Measurements from ENCODE around the gene KCNV2. TPM values are rescaled to one million over a fixed set of nuclear protein-coding genes. Genes with fewer than 3 reads are reported as not detected.

Gene KCNV2
- total RNA-seq, 1 donor from 2014 or later, result not detected

DNA sequence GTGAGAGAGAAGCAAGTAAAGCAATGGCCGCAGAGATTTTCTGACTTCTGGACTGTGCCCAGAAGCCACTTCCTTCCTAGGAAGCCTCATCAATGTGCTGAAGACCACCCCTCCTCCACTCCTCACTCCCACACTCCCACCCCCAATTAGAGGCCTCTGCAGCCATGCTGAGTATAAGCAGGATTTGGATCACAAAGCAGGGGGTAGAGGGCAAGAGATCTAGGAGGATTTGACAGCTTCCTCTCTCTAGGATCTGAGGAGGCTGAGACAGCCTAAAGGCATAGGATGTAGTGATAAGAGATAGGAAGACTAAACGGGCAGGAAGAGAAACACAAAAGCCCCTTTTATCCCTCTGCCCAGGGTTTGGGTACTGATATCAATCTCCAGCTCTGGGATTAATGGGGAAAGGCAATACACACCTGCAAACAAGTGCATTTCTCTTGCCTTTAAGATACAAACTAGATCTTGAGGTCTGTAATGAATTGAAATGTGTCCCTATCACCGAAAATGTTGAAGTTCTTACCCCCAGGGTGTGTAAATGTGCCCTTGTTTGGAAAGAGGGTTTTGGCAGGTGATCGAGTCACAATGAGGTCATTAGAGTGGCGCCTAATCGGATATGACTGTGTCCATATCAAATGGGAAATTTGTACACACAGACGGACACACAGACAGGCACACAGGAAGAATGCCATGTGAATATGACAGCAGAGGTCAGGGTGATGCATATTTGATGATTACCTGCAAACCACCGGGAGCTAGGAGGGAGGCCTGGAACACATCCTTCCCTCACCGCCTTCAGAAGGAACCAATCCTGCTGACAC, 28.5 kb downstream of the KCNV2 start:
- Histone ChIP-seq H3K27ac (ENCODE audit: low read depth, low read length) (no peak overlapping the region), H3K9ac (ENCODE audit: low read depth in 1 of 3, low read length in 3 of 3) (no peak overlapping the region), H3K36me3 (ENCODE audit: control insufficient read depth in 3 of 3, insufficient read depth in 3 of 3, low read length in 3 of 3) (no peaks in the 10 kb centered on the region), H3K4me3 (ENCODE audit: low read length in 3 of 3) (no peak overlapping the region), H3K4me1 (ENCODE audit: control insufficient read depth in 3 of 3, insufficient read depth in 3 of 3, low read length in 3 of 3) (peaks cover 0 to 4% (median 2%) of the 10 kb centered on the region in 3 donors), H3K27me3 (ENCODE audit: control insufficient read depth in 3 of 3, insufficient read depth in 3 of 3, low read length in 3 of 3) (no peaks in the 10 kb centered on the region), H3K9me3 (ENCODE audit: control insufficient read depth in 3 of 3, low read length in 3 of 3) (no peaks in the 10 kb centered on the region)

DNA sequence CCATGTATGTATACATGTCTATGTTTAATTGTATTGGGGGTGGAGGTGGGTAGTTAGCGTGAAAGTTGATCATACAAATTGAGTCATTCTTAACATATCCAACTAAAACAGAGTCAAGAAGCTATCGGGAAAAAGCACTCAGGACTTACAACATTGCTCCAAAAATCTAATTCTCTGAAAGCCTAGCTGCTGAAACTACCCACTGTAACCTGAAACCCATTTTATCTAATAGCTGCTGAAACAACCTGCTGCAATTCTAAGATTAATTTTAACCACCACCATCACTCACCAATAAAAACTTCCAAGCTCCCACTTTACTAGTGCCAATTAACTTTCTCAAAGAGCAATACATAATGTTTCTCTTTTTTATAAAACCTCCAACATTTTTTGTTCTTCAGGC, 32.2 kb downstream of the KCNV2 start:
- Histone ChIP-seq H3K27ac (ENCODE audit: low read depth, low read length) (no peak overlapping the region), H3K4me3 (ENCODE audit: low read length in 3 of 3) (no peak overlapping the region), H3K36me3 (ENCODE audit: control insufficient read depth in 3 of 3, insufficient read depth in 3 of 3, low read length in 3 of 3) (no peaks in the 10 kb centered on the region), H3K9me3 (ENCODE audit: control insufficient read depth in 3 of 3, low read length in 3 of 3) (no peaks in the 10 kb centered on the region), H3K9ac (ENCODE audit: low read depth in 1 of 3, low read length in 3 of 3) (no peak overlapping the region), H3K4me1 (ENCODE audit: control insufficient read depth in 3 of 3, insufficient read depth in 3 of 3, low read length in 3 of 3) (no peaks in the 10 kb centered on the region), H3K27me3 (ENCODE audit: control insufficient read depth in 3 of 3, insufficient read depth in 3 of 3, low read length in 3 of 3) (no peaks in the 10 kb centered on the region)

DNA sequence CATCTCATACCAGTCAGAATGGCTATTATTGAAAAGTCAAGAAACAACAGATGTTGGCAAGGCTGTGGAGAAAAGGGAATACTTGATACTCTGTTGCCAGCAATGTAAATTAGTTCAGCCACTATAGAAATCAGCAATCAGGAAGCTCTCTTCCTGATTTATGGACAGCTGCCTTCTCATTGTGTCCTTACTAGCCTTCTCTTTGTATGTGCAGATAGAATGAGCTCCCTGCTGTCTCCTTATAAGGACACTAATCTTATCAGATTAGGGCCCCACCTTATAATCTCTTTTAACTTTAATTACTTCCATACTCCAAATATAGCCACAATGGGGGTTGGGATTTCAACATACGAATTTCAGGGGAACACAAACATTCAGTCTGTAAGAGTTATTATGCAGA, 38.0 kb downstream of the KCNV2 start:
- Histone ChIP-seq H3K4me3 (ENCODE audit: low read length in 3 of 3) (no peak overlapping the region), H3K9ac (ENCODE audit: low read depth in 1 of 3, low read length in 3 of 3) (no peak overlapping the region), H3K9me3 (ENCODE audit: control insufficient read depth in 3 of 3, low read length in 3 of 3) (no peaks in the 10 kb centered on the region), H3K36me3 (ENCODE audit: control insufficient read depth in 3 of 3, insufficient read depth in 3 of 3, low read length in 3 of 3) (peaks cover 0 to 2% (median 0%) of the 10 kb centered on the region in 3 donors), H3K4me1 (ENCODE audit: control insufficient read depth in 3 of 3, insufficient read depth in 3 of 3, low read length in 3 of 3) (peaks cover 0 to 4% (median 3%) of the 10 kb centered on the region in 3 donors), H3K27me3 (ENCODE audit: control insufficient read depth in 3 of 3, insufficient read depth in 3 of 3, low read length in 3 of 3) (no peaks in the 10 kb centered on the region), H3K27ac (ENCODE audit: low read depth, low read length) (no peak overlapping the region)

DNA sequence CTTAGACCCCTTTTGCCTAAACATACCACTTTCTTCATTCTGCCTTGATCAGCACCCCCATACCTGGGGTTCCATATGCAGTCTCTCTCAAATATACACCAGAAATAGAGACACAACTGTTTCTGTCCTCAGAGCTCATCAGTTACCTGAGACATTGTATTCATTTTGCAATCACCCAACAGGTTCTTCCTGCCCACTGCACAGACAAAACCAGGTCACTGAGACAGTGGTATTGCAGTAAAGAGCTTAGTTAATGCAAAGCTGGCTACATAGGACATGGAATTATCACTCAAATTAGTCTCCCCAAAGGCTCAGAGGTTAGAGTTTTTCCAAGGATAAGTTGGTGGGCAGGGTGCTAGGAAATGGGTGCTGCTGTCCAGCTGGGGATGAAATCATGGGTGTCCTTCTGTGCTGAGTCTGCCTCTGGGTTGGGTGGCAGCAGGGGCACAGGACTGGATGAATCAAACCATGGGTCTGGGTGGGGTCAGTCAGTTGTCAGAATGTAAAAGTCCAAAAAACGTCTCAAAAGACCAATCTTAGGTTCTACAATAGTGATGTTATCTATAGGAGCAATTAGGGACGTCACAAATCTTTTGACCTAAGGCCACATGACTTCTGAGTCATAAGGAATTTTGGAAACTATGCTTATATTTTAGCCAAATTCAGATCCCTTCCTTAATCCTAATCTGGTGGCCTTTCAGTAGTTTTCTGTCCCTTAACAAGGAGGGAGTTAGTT, 41.0 kb downstream of the KCNV2 start:
- H3K27me3 ChIP-seq (ENCODE audit: control insufficient read depth in 3 of 3, insufficient read depth in 3 of 3, low read length in 3 of 3), result no peaks in the 10 kb centered on the region
- peaks cover 0 to 2% (median 0%) of the 10 kb centered on the region in 3 donors for H3K36me3 ChIP-seq (ENCODE audit: control insufficient read depth in 3 of 3, insufficient read depth in 3 of 3, low read length in 3 of 3)
- peaks cover 0 to 4% (median 3%) of the 10 kb centered on the region in 3 donors for H3K4me1 ChIP-seq (ENCODE audit: control insufficient read depth in 3 of 3, insufficient read depth in 3 of 3, low read length in 3 of 3)
- no peak overlapping the region for H3K4me3 ChIP-seq (ENCODE audit: low read length in 3 of 3)
- H3K9me3 ChIP-seq (ENCODE audit: control insufficient read depth in 3 of 3, low read length in 3 of 3), result no peaks in the 10 kb centered on the region
- H3K27ac ChIP-seq (ENCODE audit: low read depth, low read length), result no peak overlapping the region
- no peak overlapping the region for H3K9ac ChIP-seq (ENCODE audit: low read depth in 1 of 3, low read length in 3 of 3)

DNA sequence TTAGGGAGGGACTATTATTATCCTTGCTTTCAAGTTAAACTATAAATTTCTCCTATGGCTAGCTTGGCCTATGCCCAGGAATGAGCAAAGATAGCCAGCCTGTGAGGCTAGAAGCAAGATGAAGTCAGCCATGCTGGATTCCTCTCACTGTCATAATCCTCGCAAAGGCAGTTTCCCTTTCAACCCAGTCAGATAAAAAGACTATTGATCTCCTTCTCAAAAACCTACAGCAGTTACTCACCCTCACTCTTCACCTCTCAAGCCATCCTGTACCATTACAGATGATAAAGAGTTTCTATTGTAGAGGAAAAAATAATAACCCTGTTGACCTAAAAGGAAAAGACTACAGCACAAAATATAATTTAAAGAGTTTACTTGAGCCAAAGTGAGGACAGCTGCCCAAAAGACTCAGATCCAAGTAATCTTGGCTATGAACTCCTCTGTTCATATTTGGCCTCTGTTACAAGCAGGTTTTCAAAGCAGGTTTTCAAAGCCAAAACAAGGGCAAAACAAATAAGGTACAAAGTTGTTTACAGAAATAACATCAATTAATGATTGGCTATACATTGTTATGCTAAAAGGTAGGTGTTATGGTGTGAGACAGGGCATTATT, 41.7 kb downstream of the KCNV2 start:
- Histone ChIP-seq H3K9ac (ENCODE audit: low read depth in 1 of 3, low read length in 3 of 3) (no peak overlapping the region), H3K27me3 (ENCODE audit: control insufficient read depth in 3 of 3, insufficient read depth in 3 of 3, low read length in 3 of 3) (no peaks in the 10 kb centered on the region), H3K4me1 (ENCODE audit: control insufficient read depth in 3 of 3, insufficient read depth in 3 of 3, low read length in 3 of 3) (peaks cover 0 to 4% (median 3%) of the 10 kb centered on the region in 3 donors), H3K4me3 (ENCODE audit: low read length in 3 of 3) (no peak overlapping the region), H3K9me3 (ENCODE audit: control insufficient read depth in 3 of 3, low read length in 3 of 3) (no peaks in the 10 kb centered on the region), H3K27ac (ENCODE audit: low read depth, low read length) (no peak overlapping the region), H3K36me3 (ENCODE audit: control insufficient read depth in 3 of 3, insufficient read depth in 3 of 3, low read length in 3 of 3) (peaks cover 0 to 2% (median 0%) of the 10 kb centered on the region in 3 donors)

DNA sequence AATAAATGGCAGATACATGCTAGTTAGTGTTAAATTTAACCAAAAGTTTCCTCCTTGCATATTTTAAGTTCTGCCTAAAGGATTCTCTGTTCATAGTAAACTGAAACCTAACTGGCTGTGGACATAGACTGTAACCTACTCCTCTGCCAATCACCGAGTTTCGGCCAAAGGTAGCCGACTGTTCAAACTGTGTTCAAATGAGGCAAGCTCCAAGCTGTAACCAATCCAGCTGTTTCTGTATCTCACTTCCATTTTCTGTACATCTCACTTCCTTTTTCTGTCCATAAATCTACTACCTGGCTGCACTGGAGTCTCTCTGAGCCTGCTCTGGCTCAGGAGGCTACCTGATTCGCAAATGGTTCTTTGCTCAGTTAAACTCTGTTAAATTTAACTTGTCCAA, 44.1 kb downstream of the KCNV2 start:
- Histone ChIP-seq H3K9me3 (ENCODE audit: control insufficient read depth in 3 of 3, low read length in 3 of 3) (no peaks in the 10 kb centered on the region), H3K27me3 (ENCODE audit: control insufficient read depth in 3 of 3, insufficient read depth in 3 of 3, low read length in 3 of 3) (no peaks in the 10 kb centered on the region), H3K9ac (ENCODE audit: low read depth in 1 of 3, low read length in 3 of 3) (no peak overlapping the region), H3K36me3 (ENCODE audit: control insufficient read depth in 3 of 3, insufficient read depth in 3 of 3, low read length in 3 of 3) (peaks cover 0 to 2% (median 0%) of the 10 kb centered on the region in 3 donors), H3K27ac (ENCODE audit: low read depth, low read length) (no peak overlapping the region), H3K4me1 (ENCODE audit: control insufficient read depth in 3 of 3, insufficient read depth in 3 of 3, low read length in 3 of 3) (peaks cover 0 to 4% (median 3%) of the 10 kb centered on the region in 3 donors), H3K4me3 (ENCODE audit: low read length in 3 of 3) (no peak overlapping the region)

DNA sequence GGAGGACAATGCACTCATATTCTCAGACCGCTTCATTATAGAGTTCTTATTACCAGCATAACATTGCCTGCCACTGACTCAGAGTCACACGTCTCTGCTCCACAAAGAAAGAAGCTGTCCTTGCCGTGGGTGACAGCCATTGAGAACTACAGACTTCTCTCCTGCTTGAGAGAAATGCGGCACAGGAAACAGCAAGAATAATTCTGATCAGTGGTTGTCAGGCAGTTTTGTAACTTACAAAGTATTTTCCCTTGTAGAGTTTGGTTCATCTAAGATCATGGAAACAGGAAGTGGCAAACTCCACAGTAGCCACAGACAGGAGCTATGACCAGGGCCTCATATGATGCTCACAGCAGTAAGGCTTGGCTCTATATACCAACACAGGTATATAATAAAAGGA, 47.0 kb downstream of the KCNV2 start:
- Histone ChIP-seq H3K36me3 (ENCODE audit: control insufficient read depth in 3 of 3, insufficient read depth in 3 of 3, low read length in 3 of 3) (peaks cover 0 to 6% (median 0%) of the 10 kb centered on the region in 3 donors), H3K27ac (ENCODE audit: low read depth, low read length) (no peak overlapping the region), H3K9ac (ENCODE audit: low read depth in 1 of 3, low read length in 3 of 3) (no peak overlapping the region), H3K4me1 (ENCODE audit: control insufficient read depth in 3 of 3, insufficient read depth in 3 of 3, low read length in 3 of 3) (peaks cover 0 to 1% (median under 1%) of the 10 kb centered on the region in 3 donors), H3K4me3 (ENCODE audit: low read length in 3 of 3) (no peak overlapping the region), H3K9me3 (ENCODE audit: control insufficient read depth in 3 of 3, low read length in 3 of 3) (no peaks in the 10 kb centered on the region), H3K27me3 (ENCODE audit: control insufficient read depth in 3 of 3, insufficient read depth in 3 of 3, low read length in 3 of 3) (no peaks in the 10 kb centered on the region)

DNA sequence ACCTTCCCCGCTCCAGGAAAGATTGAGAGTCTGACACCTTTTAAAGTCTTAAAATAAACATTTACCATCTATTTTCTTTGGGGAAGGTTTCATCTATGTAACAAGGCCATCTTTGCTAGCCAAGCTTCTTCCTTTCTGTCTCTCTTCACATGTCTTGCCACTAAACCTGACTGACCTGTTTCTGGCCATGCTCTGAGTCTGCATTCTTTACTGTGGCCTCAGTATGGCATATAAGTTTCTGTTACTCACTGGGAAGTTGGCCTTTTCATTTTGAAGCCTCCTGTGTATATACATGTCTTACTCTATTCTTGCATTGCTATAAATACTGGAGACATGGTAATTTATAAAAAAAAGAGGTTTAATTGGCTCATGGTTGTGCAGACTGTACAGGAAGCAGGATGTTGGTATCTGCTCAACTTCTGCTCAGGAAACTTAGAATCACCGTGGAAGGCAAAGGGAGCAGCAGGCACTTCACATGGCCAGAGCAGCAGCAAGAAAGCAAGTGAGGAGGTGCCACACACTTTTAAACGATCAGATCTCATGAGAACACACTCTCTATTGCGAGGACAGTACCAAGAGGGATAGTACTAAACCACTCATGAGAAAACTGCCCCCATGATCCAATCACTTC, 48.1 kb downstream of the KCNV2 start:
- Histone ChIP-seq H3K36me3 (ENCODE audit: control insufficient read depth in 3 of 3, insufficient read depth in 3 of 3, low read length in 3 of 3) (peaks cover 0 to 6% (median 4%) of the 10 kb centered on the region in 3 donors), H3K4me1 (ENCODE audit: control insufficient read depth in 3 of 3, insufficient read depth in 3 of 3, low read length in 3 of 3) (no peaks in the 10 kb centered on the region), H3K9ac (ENCODE audit: low read depth in 1 of 3, low read length in 3 of 3) (no peak overlapping the region), H3K27me3 (ENCODE audit: control insufficient read depth in 3 of 3, insufficient read depth in 3 of 3, low read length in 3 of 3) (no peaks in the 10 kb centered on the region), H3K9me3 (ENCODE audit: control insufficient read depth in 3 of 3, low read length in 3 of 3) (no peaks in the 10 kb centered on the region), H3K4me3 (ENCODE audit: low read length in 3 of 3) (no peak overlapping the region), H3K27ac (ENCODE audit: low read depth, low read length) (no peak overlapping the region)

DNA sequence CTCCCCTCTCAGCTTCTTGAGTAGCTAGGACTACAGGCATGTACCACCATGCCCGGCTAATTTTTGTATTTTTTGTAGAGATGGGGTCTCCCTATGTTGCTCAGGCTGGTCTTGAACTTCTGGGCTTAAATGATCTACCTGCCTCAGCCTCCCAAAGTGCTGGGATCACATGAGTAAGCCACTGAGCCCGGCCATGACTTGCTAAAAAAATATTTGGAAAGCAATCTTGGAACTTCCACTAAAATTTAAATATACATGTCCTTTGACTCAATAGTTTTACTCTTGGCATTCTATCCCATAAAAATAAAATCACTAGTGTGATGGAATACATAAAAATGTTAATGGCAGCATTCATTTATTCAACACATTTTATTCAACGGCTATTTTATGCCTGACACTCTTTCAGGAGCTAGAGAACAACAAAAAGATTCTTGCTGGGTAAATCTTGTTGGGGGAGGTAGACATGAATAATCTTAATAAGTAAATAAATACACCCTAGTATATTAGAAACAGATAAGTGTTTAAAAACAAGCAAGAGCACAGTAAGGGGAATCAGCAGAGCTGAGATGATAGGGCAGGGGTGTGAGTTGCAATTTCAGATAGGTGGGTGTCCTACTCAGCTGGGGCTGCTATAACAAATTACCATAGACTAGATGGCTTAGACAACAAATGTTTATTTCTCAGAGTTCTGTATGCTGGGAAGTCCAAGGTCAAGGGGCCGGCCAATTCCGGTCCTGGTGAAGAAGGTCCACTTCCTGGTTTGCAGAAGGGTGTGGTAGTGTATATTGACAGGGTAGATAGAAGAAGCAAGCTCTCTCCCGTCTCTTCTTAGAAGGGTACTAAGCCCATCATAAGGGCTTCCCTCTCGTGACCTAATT, 50.7 kb downstream of the KCNV2 start:
- Histone ChIP-seq H3K9ac (ENCODE audit: low read depth in 1 of 3, low read length in 3 of 3) (no peak overlapping the region), H3K9me3 (ENCODE audit: control insufficient read depth in 3 of 3, low read length in 3 of 3) (no peaks in the 10 kb centered on the region), H3K36me3 (ENCODE audit: control insufficient read depth in 3 of 3, insufficient read depth in 3 of 3, low read length in 3 of 3) (peaks cover 2 to 17% (median 11%) of the 10 kb centered on the region in 3 donors), H3K27ac (ENCODE audit: low read depth, low read length) (no peak overlapping the region), H3K4me3 (ENCODE audit: low read length in 3 of 3) (no peak overlapping the region), H3K27me3 (ENCODE audit: control insufficient read depth in 3 of 3, insufficient read depth in 3 of 3, low read length in 3 of 3) (no peaks in the 10 kb centered on the region), H3K4me1 (ENCODE audit: control insufficient read depth in 3 of 3, insufficient read depth in 3 of 3, low read length in 3 of 3) (no peaks in the 10 kb centered on the region)

Measured in skeletal muscle tissue (tissue), 4 donors.